Measurements from ENCODE around the gene ZNF486. TPM values are rescaled to one million over a fixed set of nuclear protein-coding genes. Genes with fewer than 3 reads are reported as not detected.
"Not testable (repeated sequence)": the region's sequence is repeated elsewhere in the genome, so short reads cannot be mapped to it uniquely, and the experiment has no call there.

ZNF486 gene
- total RNA-seq, 6 donors from 2014 or later = 4.3 to 13.4 (median 6.7) TPM

DNA sequence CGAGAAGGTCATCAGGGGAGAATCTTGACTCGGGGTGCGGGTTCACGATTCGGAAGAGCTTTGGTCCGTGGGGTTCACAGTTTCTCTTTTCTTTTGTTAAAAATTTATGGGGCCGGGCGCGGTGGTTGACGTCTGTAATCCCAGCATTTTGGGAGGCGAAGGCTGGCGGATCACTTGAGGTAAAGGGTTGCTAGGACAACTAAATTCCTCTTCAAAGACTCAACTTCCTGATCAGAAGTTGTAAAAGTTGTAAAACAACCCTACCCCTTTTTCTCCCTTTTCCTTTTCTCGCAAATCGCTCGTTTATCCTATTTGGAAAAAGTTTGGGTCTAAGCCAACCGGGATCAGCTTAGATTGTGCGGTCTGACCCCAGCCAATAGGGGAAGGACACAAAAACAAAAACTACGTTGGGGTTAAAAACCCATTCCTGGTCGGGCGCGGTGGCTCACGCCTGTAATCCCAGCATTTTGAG lies 673 bp downstream of the ZNF486 start:
- ATAC-seq (ENCODE audit: low FRiP score in 2 of 2) (peak in 1 of 2 donors; percentile 41), DNase-seq (no peak)
- peaks cover 6 to 30% (median 8%) of the 10 kb centered on the region in 4 donors for H3K4me1 ChIP-seq
- H3K27ac ChIP-seq = peak overlapping the region; percentile 80 to 88 (median 81)
- H3K9me3 ChIP-seq = no peaks in the 10 kb centered on the region
- peaks cover 0 to 18% (median 0%) of the 10 kb centered on the region in 4 donors for H3K36me3 ChIP-seq
- TF ChIP-seq POLR2A (IDR thresholded peaks at IDR 0.05) (no peak), EP300 (IDR thresholded peaks at IDR 0.05) (no peak), POLR2AphosphoS5 (IDR thresholded peaks at IDR 0.05) (no peak)
- TF ChIP-seq, protein P1, sequence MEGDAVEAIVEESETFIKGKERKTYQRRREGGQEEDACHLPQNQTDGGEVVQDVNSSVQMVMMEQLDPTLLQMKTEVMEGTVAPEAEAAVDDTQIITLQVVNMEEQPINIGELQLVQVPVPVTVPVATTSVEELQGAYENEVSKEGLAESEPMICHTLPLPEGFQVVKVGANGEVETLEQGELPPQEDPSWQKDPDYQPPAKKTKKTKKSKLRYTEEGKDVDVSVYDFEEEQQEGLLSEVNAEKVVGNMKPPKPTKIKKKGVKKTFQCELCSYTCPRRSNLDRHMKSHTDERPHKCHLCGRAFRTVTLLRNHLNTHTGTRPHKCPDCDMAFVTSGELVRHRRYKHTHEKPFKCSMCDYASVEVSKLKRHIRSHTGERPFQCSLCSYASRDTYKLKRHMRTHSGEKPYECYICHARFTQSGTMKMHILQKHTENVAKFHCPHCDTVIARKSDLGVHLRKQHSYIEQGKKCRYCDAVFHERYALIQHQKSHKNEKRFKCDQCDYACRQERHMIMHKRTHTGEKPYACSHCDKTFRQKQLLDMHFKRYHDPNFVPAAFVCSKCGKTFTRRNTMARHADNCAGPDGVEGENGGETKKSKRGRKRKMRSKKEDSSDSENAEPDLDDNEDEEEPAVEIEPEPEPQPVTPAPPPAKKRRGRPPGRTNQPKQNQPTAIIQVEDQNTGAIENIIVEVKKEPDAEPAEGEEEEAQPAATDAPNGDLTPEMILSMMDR (IDR thresholded peaks at IDR 0.05) = no peak
- 14 to 18% methylated on average over 20 to 22 of the region's 22 CpGs for WGBS, 2 donors
- H3K4me3 ChIP-seq = peak overlapping the region; percentile 62 to 74 (median 64)
- no peaks in the 10 kb centered on the region for H3K27me3 ChIP-seq

DNA sequence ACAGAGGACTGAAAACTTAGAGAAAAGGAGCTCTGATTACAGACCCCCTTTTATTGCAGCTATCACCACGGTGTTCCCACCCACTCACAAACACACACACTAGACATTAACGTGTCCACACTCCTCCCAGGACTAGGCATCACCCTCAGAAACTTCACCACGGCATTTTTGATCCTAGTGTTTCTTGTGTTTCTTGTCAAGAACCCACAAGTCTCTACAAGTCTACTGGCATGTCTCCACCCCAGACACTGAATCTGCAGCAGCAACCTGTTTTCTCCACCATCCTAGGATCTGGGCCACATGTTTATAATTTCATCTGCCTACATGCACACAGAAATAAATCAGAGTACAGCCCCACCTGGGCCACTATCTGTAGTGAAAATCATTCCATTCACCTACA lies 4.3 kb downstream of the ZNF486 start:
- peaks cover 0 to 3% (median 0%) of the 10 kb centered on the region in 4 donors for H3K9me3 ChIP-seq
- H3K4me3 ChIP-seq = no peak overlapping the region
- no peak for DNase-seq
- ATAC-seq (ENCODE audit: low FRiP score in 2 of 2) = no peak
- peaks cover 0 to 18% (median 0%) of the 10 kb centered on the region in 4 donors for H3K36me3 ChIP-seq
- WGBS, 2 donors = 70 to 81% methylated on average over 3 of the region's 3 CpGs
- TF ChIP-seq POLR2AphosphoS5 (IDR thresholded peaks at IDR 0.05) (no peak), EP300 (IDR thresholded peaks at IDR 0.05) (no peak), POLR2A (IDR thresholded peaks at IDR 0.05) (no peak)
- TF ChIP-seq, protein P1 (IDR thresholded peaks at IDR 0.05) = no peak
- H3K27me3 ChIP-seq = no peaks in the 10 kb centered on the region
- H3K4me1 ChIP-seq = peaks cover 6 to 23% (median 8%) of the 10 kb centered on the region in 4 donors
- no peak overlapping the region for H3K27ac ChIP-seq

DNA sequence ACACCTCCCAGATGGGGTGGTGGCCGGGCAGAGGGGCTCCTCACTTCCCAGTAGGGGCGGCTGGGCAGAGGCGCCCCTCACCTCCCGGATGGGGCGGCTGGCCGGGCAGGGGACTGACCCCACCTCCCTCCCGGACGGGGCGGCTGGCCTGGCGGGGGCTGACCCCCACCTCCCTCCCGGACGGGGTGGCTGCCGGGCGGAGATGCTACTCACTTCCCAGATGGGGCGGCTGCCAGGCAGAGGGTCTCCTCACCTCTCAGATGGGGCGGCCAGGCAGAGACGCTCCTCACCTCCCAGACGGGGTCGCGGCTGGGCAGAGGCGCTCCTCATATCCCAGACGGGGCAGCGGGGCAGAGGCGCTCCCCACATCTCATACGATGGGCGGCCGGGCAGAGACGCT lies 8.8 kb downstream of the ZNF486 start:
- DNase-seq = peak in 1 of 2 donors; percentile 62
- not testable (repeated sequence) for H3K4me3 ChIP-seq; ATAC-seq (ENCODE audit: low FRiP score in 2 of 2); H3K9me3 ChIP-seq; H3K27ac ChIP-seq; H3K27me3 ChIP-seq; H3K4me1 ChIP-seq
- H3K36me3 ChIP-seq = peaks cover 0 to 16% (median 2%) of the 10 kb centered on the region in 4 donors
- WGBS, 2 donors = 93 to 95% methylated on average over 6 to 23 of the region's 28 CpGs

GRCh38 chr19:20179956-20180355 lies 12.9 kb downstream of the ZNF486 start:
- not testable (repeated sequence) for H3K4me3 ChIP-seq; DNase-seq; H3K9me3 ChIP-seq; H3K4me1 ChIP-seq; H3K27ac ChIP-seq; H3K27me3 ChIP-seq; H3K36me3 ChIP-seq; ATAC-seq (ENCODE audit: low FRiP score in 2 of 2)

DNA sequence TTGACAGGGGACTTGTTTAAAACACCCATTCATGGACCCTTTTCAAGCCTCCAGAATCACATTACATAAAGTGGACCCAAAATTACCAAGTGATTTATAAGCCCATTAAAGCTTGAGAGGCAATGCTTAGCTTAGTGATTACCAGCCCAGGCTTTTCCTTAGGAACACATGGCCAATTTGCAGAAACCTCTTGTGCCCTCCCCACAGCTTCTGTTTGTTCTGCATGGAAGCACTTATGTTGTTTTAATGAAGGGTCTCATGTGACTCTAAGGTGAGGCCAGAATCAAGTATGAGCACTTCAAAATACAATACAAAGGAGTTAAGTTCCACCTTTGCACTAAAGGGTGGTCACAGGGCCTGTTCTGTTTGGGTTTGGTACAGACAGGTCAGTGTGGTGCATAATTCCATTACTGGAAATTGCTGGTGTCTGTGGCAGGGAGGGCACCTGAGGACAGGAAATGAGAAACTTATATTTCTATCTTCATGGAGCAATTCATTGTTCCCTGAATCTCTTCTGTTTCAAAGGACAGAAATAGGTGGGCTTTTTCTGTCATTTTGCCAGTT lies 15.3 kb downstream of the ZNF486 start:
- ATAC-seq (ENCODE audit: low FRiP score in 2 of 2) = no peak
- peaks cover 0 to 13% (median 0%) of the 10 kb centered on the region in 4 donors for H3K36me3 ChIP-seq
- no peak overlapping the region for H3K4me3 ChIP-seq
- no peaks in the 10 kb centered on the region for H3K4me1 ChIP-seq
- DNase-seq = peak in 1 of 2 donors; percentile 34
- H3K9me3 ChIP-seq = no peaks in the 10 kb centered on the region
- TF ChIP-seq, protein P1 (IDR thresholded peaks at IDR 0.05) = no peak
- TF ChIP-seq EP300 (IDR thresholded peaks at IDR 0.05) (no peak), POLR2A (IDR thresholded peaks at IDR 0.05) (no peak), POLR2AphosphoS5 (IDR thresholded peaks at IDR 0.05) (no peak)
- no peaks in the 10 kb centered on the region for H3K27me3 ChIP-seq
- peak overlapping the region in 1 of 4 donors; percentile 24 for H3K27ac ChIP-seq

- DNase-seq = no peak
- no peaks in the 10 kb centered on the region for H3K27me3 ChIP-seq
- peaks cover 6 to 40% (median 15%) of the 10 kb centered on the region in 4 donors for H3K36me3 ChIP-seq
- H3K9me3 ChIP-seq = peaks cover 0 to 3% (median 1%) of the 10 kb centered on the region in 4 donors
- no peak for ATAC-seq (ENCODE audit: low FRiP score in 2 of 2)
- WGBS, 2 donors = 28 to 61% methylated on average over 4 of the region's 4 CpGs
- H3K27ac ChIP-seq = no peak overlapping the region
- no peak for TF ChIP-seq POLR2A (IDR thresholded peaks at IDR 0.05)
- TF ChIP-seq POLR2AphosphoS5 (IDR thresholded peaks at IDR 0.05) = no peak
- no peak for TF ChIP-seq EP300 (IDR thresholded peaks at IDR 0.05)
- TF ChIP-seq, protein P1 (IDR thresholded peaks at IDR 0.05) = no peak
- H3K4me3 ChIP-seq = no peak overlapping the region
- H3K4me1 ChIP-seq = no peaks in the 10 kb centered on the region
Measured at GRCh38 chr19:20186174-20186573, 19.2 kb downstream of the ZNF486 start.
